Stimulated activated effector memory CD8-positive, alpha-beta T cell treated with anti-CD3 and anti-CD28 coated beads, Interleukin-12 subunit alpha, Interleukin-12 subunit beta, amount 100 ng/mL, for 72 hours (primary cell): ENCODE measurements around the gene LRRC25.
"Not testable (repeated sequence)": the region's sequence is repeated elsewhere in the genome, so short reads cannot be mapped to it uniquely, and the experiment has no call there.

Experiments used
- ATAC-seq: fragments of 150-1000 bp; cut with Tn5 transposase; 2 replicates; pipeline ENCODE4 v1.10.0; 2021
- DNase-seq, 2 donors: peaks; one replicate each; pipeline ENCODE4 v3.0.0; 2021 to 2022; ENCODE audit warnings: low spot score in 2 of 2
- H3K27ac Mint-ChIP-seq: one replicate; pipeline ENCODE4 v1.8.0; 2022; ENCODE audit warnings: mild to moderate bottlenecking, mixed read lengths
- H3K36me3 Mint-ChIP-seq: one replicate; pipeline ENCODE4 v1.8.0; 2022; ENCODE audit warnings: mild to moderate bottlenecking, mixed read lengths
- H3K4me1 Mint-ChIP-seq: one replicate; pipeline ENCODE4 v1.8.0; 2022; ENCODE audit warnings: mixed read lengths
- H3K4me3 Mint-ChIP-seq: one replicate; pipeline ENCODE4 v1.8.0; 2022; ENCODE audit warnings: mild to moderate bottlenecking, mixed read lengths
- H3K9me3 Mint-ChIP-seq: one replicate; pipeline ENCODE4 v1.8.0; 2022; ENCODE audit warnings: mixed read lengths

The LRRC25 gene

GRCh38 chr19:18406749-18407148 is 9.3 kb upstream of the LRRC25 start:
- DNase-seq (no peak), ATAC-seq (no peak)
- H3K36me3 Mint-ChIP-seq, result no peaks in the 10 kb centered on the region
- H3K4me1 Mint-ChIP-seq, result peaks cover 8% of the 10 kb centered on the region
- no peak overlapping the region for H3K27ac Mint-ChIP-seq
- no peaks in the 10 kb centered on the region for H3K9me3 Mint-ChIP-seq
- H3K4me3 Mint-ChIP-seq, result no peak overlapping the region

GRCh38 chr19:18405754-18406153 is 8.3 kb upstream of the LRRC25 start:
- not testable (repeated sequence) for H3K9me3 Mint-ChIP-seq, ATAC-seq, H3K4me3 Mint-ChIP-seq, DNase-seq, H3K27ac Mint-ChIP-seq, H3K36me3 Mint-ChIP-seq
- peaks cover 11% of the 10 kb centered on the region for H3K4me1 Mint-ChIP-seq

GRCh38 chr19:18402455-18403248 is 5.2 kb upstream of the LRRC25 start:
- not testable (repeated sequence) for H3K27ac Mint-ChIP-seq, H3K36me3 Mint-ChIP-seq, DNase-seq, H3K9me3 Mint-ChIP-seq, ATAC-seq, H3K4me3 Mint-ChIP-seq, H3K4me1 Mint-ChIP-seq

GRCh38 chr19:18401580-18402112 is 4.2 kb upstream of the LRRC25 start:
- peaks cover 6% of the 10 kb centered on the region for H3K4me1 Mint-ChIP-seq
- no peak overlapping the region for H3K4me3 Mint-ChIP-seq
- no peaks in the 10 kb centered on the region for H3K9me3 Mint-ChIP-seq
- H3K27ac Mint-ChIP-seq, result peak overlapping the region; percentile 56
- no peaks in the 10 kb centered on the region for H3K36me3 Mint-ChIP-seq
- DNase-seq (no peak), ATAC-seq (no peak)

- no peak overlapping the region for H3K4me3 Mint-ChIP-seq
- no peak overlapping the region for H3K27ac Mint-ChIP-seq
- DNase-seq (no peak), ATAC-seq (no peak)
- H3K9me3 Mint-ChIP-seq, result no peaks in the 10 kb centered on the region
- H3K4me1 Mint-ChIP-seq, result peaks cover 6% of the 10 kb centered on the region
- H3K36me3 Mint-ChIP-seq, result no peaks in the 10 kb centered on the region
These were observed 1.6 kb upstream of the LRRC25 start for GRCh38 chr19:18399008-18399407.

- H3K27ac Mint-ChIP-seq, result no peak overlapping the region
- peaks cover 3% of the 10 kb centered on the region for H3K4me1 Mint-ChIP-seq
- H3K4me3 Mint-ChIP-seq, result no peak overlapping the region
- no peaks in the 10 kb centered on the region for H3K9me3 Mint-ChIP-seq
- no peak for ATAC-seq
- no peaks in the 10 kb centered on the region for H3K36me3 Mint-ChIP-seq
- DNase-seq, result no peak
These were observed 766 bp downstream of the LRRC25 start for GRCh38 chr19:18396471-18397241.

GRCh38 chr19:18393836-18394235 is 3.6 kb downstream of the LRRC25 start:
- H3K4me1 Mint-ChIP-seq, result peaks cover 7% of the 10 kb centered on the region
- H3K27ac Mint-ChIP-seq, result no peak overlapping the region
- H3K4me3 Mint-ChIP-seq, result no peak overlapping the region
- H3K9me3 Mint-ChIP-seq, result no peaks in the 10 kb centered on the region
- no peak for DNase-seq
- no peak for ATAC-seq
- no peaks in the 10 kb centered on the region for H3K36me3 Mint-ChIP-seq

- Mint-ChIP-seq H3K36me3 (no peaks in the 10 kb centered on the region), H3K27ac (no peak overlapping the region), H3K4me1 (peaks cover 8% of the 10 kb centered on the region), H3K9me3 (no peaks in the 10 kb centered on the region), H3K4me3 (no peak overlapping the region)
- no peak for ATAC-seq
- no peak for DNase-seq
These were observed 4.5 kb downstream of the LRRC25 start for GRCh38 chr19:18392926-18393325.

- no peak overlapping the region for H3K4me3 Mint-ChIP-seq
These were observed 5.0 kb downstream of the LRRC25 start for GRCh38 chr19:18392417-18392816.

GRCh38 chr19:18391509-18392075 is 5.8 kb downstream of the LRRC25 start:
- H3K27ac Mint-ChIP-seq, result no peak overlapping the region
- no peak for ATAC-seq
- no peak for DNase-seq
- H3K4me1 Mint-ChIP-seq, result peaks cover 15% of the 10 kb centered on the region
- H3K9me3 Mint-ChIP-seq, result no peaks in the 10 kb centered on the region
- no peak overlapping the region for H3K4me3 Mint-ChIP-seq
- H3K36me3 Mint-ChIP-seq, result no peaks in the 10 kb centered on the region

More at GRCh38 chr19:18392417-18392816, 5.0 kb downstream of the LRRC25 start:
- Mint-ChIP-seq H3K27ac (no peak overlapping the region), H3K9me3 (no peaks in the 10 kb centered on the region), H3K36me3 (no peaks in the 10 kb centered on the region), H3K4me1 (peaks cover 13% of the 10 kb centered on the region)
- no peak for ATAC-seq
- DNase-seq, result no peak

- H3K27ac Mint-ChIP-seq, result peak overlapping the region; percentile 38
- H3K4me3 Mint-ChIP-seq, result peak overlapping the region; percentile 64
- no peaks in the 10 kb centered on the region for H3K36me3 Mint-ChIP-seq
These were observed 7.1 kb downstream of the LRRC25 start for GRCh38 chr19:18390065-18390907.

GRCh38 chr19:18389726-18390064 is 7.7 kb downstream of the LRRC25 start:
- no peak for DNase-seq
- Mint-ChIP-seq H3K36me3 (no peaks in the 10 kb centered on the region), H3K4me1 (peaks cover 15% of the 10 kb centered on the region), H3K27ac (peak overlapping the region; percentile 38), H3K4me3 (peak overlapping the region; percentile 64), H3K9me3 (no peaks in the 10 kb centered on the region)
- no peak for ATAC-seq

More at GRCh38 chr19:18390065-18390907, 7.1 kb downstream of the LRRC25 start:
- ATAC-seq (no peak), DNase-seq (no peak)
- H3K4me1 Mint-ChIP-seq, result peaks cover 15% of the 10 kb centered on the region
- no peaks in the 10 kb centered on the region for H3K9me3 Mint-ChIP-seq

- no peak for DNase-seq
- Mint-ChIP-seq H3K27ac (no peak overlapping the region), H3K36me3 (no peaks in the 10 kb centered on the region), H3K9me3 (no peaks in the 10 kb centered on the region), H3K4me3 (peak overlapping the region; percentile 64), H3K4me1 (peaks cover 15% of the 10 kb centered on the region)
- no peak for ATAC-seq
These were observed 8.3 kb downstream of the LRRC25 start for GRCh38 chr19:18388960-18389725.
